CD8-positive, alpha-beta memory T cell (primary cell): Measurements from ENCODE around the gene APOL3. TPM values are rescaled to one million over a fixed set of nuclear protein-coding genes. Genes with fewer than 3 reads are reported as not detected.
A peak's percentile ranks its signal among the peaks of the same experiment; 100 is the strongest.
"Not testable (repeated sequence)": the region's sequence is repeated elsewhere in the genome, so short reads cannot be mapped to it uniquely, and the experiment has no call there.

Experiments
- CTCF ChIA-PET: fragments of 350-600 bp; sonication (Branson Sonifier 250); formaldehyde crosslinking; loops from one replicate; lab custom pipeline; 2021; ENCODE audit warnings: antibody characterized with exemption; lab: Charles Lee
- POLR2A ChIA-PET: fragments of 350-600 bp; sonication (Branson Sonifier 250); formaldehyde crosslinking; loops from one replicate; lab custom pipeline; 2021; ENCODE audit warnings: antibody characterized with exemption; lab: Charles Lee
- DNase-seq, 5 donors: peaks; one replicate each; pipeline versions ENCODE4 v3.0.0 to v3.0.0-alpha.2; 2020 to 2022; ENCODE audit warnings: mixed read lengths in 1 of 5
- H3K27ac ChIP-seq: one replicate; pipeline ENCODE4 v1.7.0; 2013; ENCODE audit warnings: low read depth, mild to moderate bottlenecking, low read length, moderate library complexity
- H3K27me3 ChIP-seq: 2 replicates; pipeline ENCODE4 v1.7.0; 2013; ENCODE audit warnings: low read length, mild to moderate bottlenecking; ENCODE audit not compliant: insufficient read depth, poor library complexity, severe bottlenecking
- H3K36me3 ChIP-seq: 2 replicates; pipeline ENCODE4 v1.7.0; 2013; ENCODE audit warnings: mild to moderate bottlenecking, low read length, moderate library complexity; ENCODE audit not compliant: insufficient read depth
- H3K4me1 ChIP-seq: 2 replicates; pipeline ENCODE4 v1.7.0; 2013; ENCODE audit warnings: mild to moderate bottlenecking, low read length, moderate library complexity; ENCODE audit not compliant: insufficient read depth
- H3K4me3 ChIP-seq: 2 replicates; pipeline ENCODE4 v1.7.0; 2013; ENCODE audit warnings: mild to moderate bottlenecking, low read length
- H3K9me3 ChIP-seq: 2 replicates; pipeline ENCODE4 v1.7.0; 2013; ENCODE audit warnings: mild to moderate bottlenecking, low read length
- H3K27ac Mint-ChIP-seq, 8 donors: one replicate each; pipeline ENCODE4 v1.8.0; 2020 to 2021; ENCODE audit warnings: mixed read lengths in 8 of 8, mild to moderate bottlenecking in 6 of 8, inconsistent platforms in 3 of 8, moderate library complexity in 3 of 8
- H3K27me3 Mint-ChIP-seq, 2 donors: one replicate each; pipeline ENCODE4 v1.8.0; 2020 to 2021; ENCODE audit warnings: mixed read lengths in 2 of 2, mild to moderate bottlenecking in 1 of 2, moderate library complexity in 1 of 2
- H3K36me3 Mint-ChIP-seq, 3 donors: one replicate each; pipeline ENCODE4 v1.8.0; 2020 to 2021; ENCODE audit warnings: mixed read lengths in 3 of 3, inconsistent platforms in 1 of 3, mild to moderate bottlenecking in 1 of 3
- H3K4me1 Mint-ChIP-seq, 3 donors: one replicate each; pipeline ENCODE4 v1.8.0; 2020 to 2021; ENCODE audit warnings: mixed read lengths in 3 of 3, inconsistent platforms in 1 of 3, mild to moderate bottlenecking in 1 of 3
- H3K4me3 Mint-ChIP-seq, 7 donors: one replicate each; pipeline ENCODE4 v1.8.0; 2020 to 2021; ENCODE audit warnings: mixed read lengths in 7 of 7, mild to moderate bottlenecking in 6 of 7, moderate library complexity in 4 of 7, inconsistent platforms in 2 of 7
- H3K9me3 Mint-ChIP-seq, 5 donors: one replicate each; pipeline ENCODE4 v1.8.0; 2020 to 2022; ENCODE audit warnings: mixed read lengths in 5 of 5, mild to moderate bottlenecking in 3 of 5, moderate library complexity in 2 of 5, inconsistent platforms in 1 of 5
- polyA plus RNA-seq: library from polyadenylated mRNA; unstranded; fragments of 300-500 nt; fragmentation: Illumina TruSeq; gene quantifications from one replicate; pipeline ENCODE4 v1.2.3, GENCODE V29; 2021
- total RNA-seq, 2 experiments: library from RNA; stranded (reverse); gene quantifications; one replicate each; pipeline ENCODE4 v1.2.3, GENCODE V29; 2021

APOL3 gene
- total and polyA plus RNA-seq, 3 experiments from 2014 or later = 43.1 to 102 (median 48.3) TPM

DNA sequence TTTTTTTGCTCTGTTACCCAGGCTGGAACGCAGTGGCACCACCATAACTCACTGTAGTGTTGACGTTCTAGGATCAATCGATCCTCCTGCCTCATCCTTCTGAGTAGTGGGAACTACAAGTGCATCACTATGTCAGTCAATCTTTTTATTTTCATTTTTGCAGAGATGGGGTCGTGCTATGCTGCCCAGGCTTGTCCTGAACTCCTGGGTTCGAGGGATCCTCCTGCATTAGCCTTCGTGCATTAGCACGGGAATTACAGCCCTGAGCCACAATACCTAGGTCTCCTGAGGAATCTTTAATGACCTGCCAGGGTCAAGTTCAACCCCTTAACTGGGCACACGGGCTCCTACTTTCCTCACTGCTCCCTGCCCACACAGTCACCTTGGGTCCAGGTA, 4.4 kb downstream of the APOL3 start:
- peaks cover 21 to 87% (median 28%) of the 10 kb centered on the region in 3 donors for H3K36me3 Mint-ChIP-seq
- Histone ChIP-seq H3K9me3 (no peaks in the 10 kb centered on the region), H3K27ac (peak overlapping the region; percentile 71), H3K4me3 (peak overlapping the region; percentile 66), H3K36me3 (peaks cover 12% of the 10 kb centered on the region), H3K4me1 (peaks cover 86% of the 10 kb centered on the region), H3K27me3 (no peaks in the 10 kb centered on the region)
- H3K9me3 Mint-ChIP-seq = peaks cover 0 to 2% (median 0%) of the 10 kb centered on the region in 5 donors
- ChIA-PET POLR2A (interaction anchor here (1.2 kb wide), 1 partner anchor 83 kb away, joined by 4 read pairs; the partner anchor contains the start of gene APOL2), CTCF (no interaction called here)
- no peak for DNase-seq
- H3K27me3 Mint-ChIP-seq = no peaks in the 10 kb centered on the region
- peak overlapping the region; percentile 91 to 99 (median 96) for H3K4me3 Mint-ChIP-seq
- H3K4me1 Mint-ChIP-seq = peaks cover 92 to 96% (median 94%) of the 10 kb centered on the region in 3 donors
- peak overlapping the region; percentile 93 to 100 (median 98) for H3K27ac Mint-ChIP-seq

DNA sequence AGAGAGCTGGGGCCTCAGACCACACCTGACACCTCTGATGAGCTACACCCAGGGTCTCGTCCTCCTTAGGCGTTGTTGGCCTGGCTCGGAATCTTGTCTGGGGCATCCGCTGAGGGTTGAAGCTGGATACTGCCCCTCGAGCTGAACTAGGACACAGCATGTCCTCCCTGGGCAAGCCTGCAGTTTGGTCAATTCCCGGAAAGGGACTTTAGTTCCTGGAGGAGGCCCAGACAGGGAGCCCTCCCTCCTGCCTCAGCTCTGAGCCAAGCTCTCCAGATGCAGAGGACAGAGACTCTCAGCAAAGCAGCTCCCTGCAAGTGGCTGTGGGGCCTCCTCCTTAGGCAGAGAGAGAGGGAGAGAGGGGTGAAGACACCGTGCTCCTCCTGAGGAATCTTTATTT, 4.9 kb downstream of the APOL3 start:
- Mint-ChIP-seq H3K4me1 (peaks cover 92 to 96% (median 94%) of the 10 kb centered on the region in 3 donors), H3K36me3 (peaks cover 21 to 91% (median 28%) of the 10 kb centered on the region in 3 donors), H3K9me3 (peaks cover 0 to 2% (median 0%) of the 10 kb centered on the region in 5 donors), H3K4me3 (peak overlapping the region; percentile 91 to 99 (median 96)), H3K27ac (peak overlapping the region; percentile 93 to 100 (median 98)), H3K27me3 (no peaks in the 10 kb centered on the region)
- ChIA-PET POLR2A (no interaction called here), CTCF (interaction anchor here (1.9 kb wide), 1 partner anchor 9 kb away, joined by 4 read pairs; no protein-coding TSS in a partner anchor)
- DNase-seq = no peak
- peaks cover 86% of the 10 kb centered on the region for H3K4me1 ChIP-seq
- peaks cover 12% of the 10 kb centered on the region for H3K36me3 ChIP-seq
- H3K27ac ChIP-seq = no peak overlapping the region
- no peaks in the 10 kb centered on the region for H3K27me3 ChIP-seq
- no peaks in the 10 kb centered on the region for H3K9me3 ChIP-seq
- H3K4me3 ChIP-seq = peak overlapping the region; percentile 66

DNA sequence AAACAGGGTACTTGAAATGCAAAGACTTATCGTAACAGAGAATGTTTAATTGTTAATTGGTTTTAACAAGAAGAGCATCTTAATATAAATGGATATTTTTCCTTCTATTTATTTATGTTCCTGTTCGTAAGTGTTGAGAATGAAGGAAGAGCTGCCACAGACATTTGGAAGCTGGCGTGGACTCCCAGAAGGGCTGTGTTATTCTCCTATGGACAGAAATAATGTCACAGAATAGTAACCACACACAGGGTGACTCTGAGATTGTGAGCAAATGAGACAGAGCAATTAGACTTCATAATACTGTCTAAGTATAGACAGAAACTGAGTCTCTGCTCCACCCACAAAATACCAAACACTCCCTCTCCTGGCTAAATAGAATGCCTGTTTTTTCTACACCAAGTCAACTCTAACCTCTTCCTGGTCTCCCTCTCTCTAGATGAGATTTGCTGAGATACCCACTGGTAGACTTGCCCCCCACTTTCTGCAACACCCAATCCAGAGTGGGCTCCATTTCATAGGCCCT, 6.1 kb downstream of the APOL3 start:
- Mint-ChIP-seq H3K27me3 (no peaks in the 10 kb centered on the region), H3K36me3 (peaks cover 23 to 90% (median 33%) of the 10 kb centered on the region in 3 donors), H3K4me3 (peak overlapping the region; percentile 91 to 99 (median 96)), H3K4me1 (peaks cover 94 to 98% (median 98%) of the 10 kb centered on the region in 3 donors), H3K9me3 (peaks cover 0 to 2% (median 0%) of the 10 kb centered on the region in 5 donors), H3K27ac (peak overlapping the region; percentile 93 to 100 (median 98))
- H3K4me3 ChIP-seq = no peak overlapping the region
- no peak for DNase-seq
- ChIA-PET CTCF (interaction anchor here (1.9 to 2.7 kb wide), 2 partner anchors 10 to 27 kb away, joined by 4 to 14 read pairs; no protein-coding TSS in a partner anchor), POLR2A (no interaction called here)
- H3K27ac ChIP-seq = no peak overlapping the region
- no peaks in the 10 kb centered on the region for H3K27me3 ChIP-seq
- no peaks in the 10 kb centered on the region for H3K9me3 ChIP-seq
- H3K36me3 ChIP-seq = peaks cover 22% of the 10 kb centered on the region
- H3K4me1 ChIP-seq = peaks cover 92% of the 10 kb centered on the region

DNA sequence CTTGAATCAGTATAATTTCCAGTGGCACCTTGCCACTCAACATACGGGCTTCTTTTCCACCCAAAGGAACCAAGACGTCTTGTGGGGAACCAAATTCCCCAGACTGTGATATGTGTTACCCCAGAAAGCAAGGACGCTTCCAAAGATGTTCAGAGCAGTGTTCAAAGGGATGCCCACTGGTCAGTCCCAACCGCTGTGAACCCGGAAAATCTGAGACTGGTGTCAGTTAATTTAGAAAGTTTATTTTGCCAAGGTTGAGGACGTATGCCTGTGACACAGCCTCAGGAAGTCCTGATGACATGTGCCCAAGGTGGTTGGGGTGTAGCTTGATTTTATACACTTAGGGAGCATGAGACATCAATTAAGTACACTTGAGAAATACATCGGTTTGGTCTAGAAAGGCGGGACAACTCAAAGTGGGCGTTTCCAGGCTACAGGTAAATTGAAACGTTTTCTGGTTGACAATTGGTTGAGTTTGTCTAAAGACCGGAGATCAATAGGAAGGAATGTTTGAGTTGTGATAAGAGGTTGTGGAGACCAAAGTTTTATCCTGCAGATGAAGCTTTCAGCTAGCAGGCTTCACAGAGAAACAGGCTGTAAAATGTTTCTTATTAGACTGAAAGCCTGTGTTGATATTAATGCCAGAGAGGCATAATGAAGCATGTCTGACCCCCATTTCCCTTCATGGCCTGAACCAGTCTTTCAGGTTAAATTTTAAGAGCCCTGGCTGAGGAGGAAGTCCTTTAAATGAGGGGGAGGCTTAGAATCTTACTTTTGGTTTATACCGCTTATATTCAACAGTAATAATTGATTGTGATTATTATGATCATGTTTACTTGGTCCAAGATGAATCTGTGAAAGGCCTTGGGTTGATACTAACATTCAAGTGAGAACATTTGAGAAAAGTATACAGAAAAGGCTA, 6.8 kb downstream of the APOL3 start:
- peaks cover 0 to 2% (median 0%) of the 10 kb centered on the region in 5 donors for H3K9me3 Mint-ChIP-seq
- Histone ChIP-seq H3K27ac (no peak overlapping the region), H3K4me1 (peaks cover 89% of the 10 kb centered on the region), H3K27me3 (no peaks in the 10 kb centered on the region), H3K4me3 (no peak overlapping the region), H3K36me3 (peaks cover 28% of the 10 kb centered on the region), H3K9me3 (no peaks in the 10 kb centered on the region)
- peaks cover 93 to 98% (median 94%) of the 10 kb centered on the region in 3 donors for H3K4me1 Mint-ChIP-seq
- H3K27ac Mint-ChIP-seq = peak overlapping the region; percentile 86 to 100 (median 98)
- ChIA-PET CTCF (interaction anchor here (0.9 to 2.7 kb wide), 3 partner anchors 9 to 27 kb away, joined by 3 to 14 read pairs (median 4); no protein-coding TSS in a partner anchor), POLR2A (no interaction called here)
- no peak for DNase-seq
- peaks cover 25 to 90% (median 26%) of the 10 kb centered on the region in 3 donors for H3K36me3 Mint-ChIP-seq
- no peaks in the 10 kb centered on the region for H3K27me3 Mint-ChIP-seq
- H3K4me3 Mint-ChIP-seq = peak overlapping the region; percentile 34 to 99 (median 95)

DNA sequence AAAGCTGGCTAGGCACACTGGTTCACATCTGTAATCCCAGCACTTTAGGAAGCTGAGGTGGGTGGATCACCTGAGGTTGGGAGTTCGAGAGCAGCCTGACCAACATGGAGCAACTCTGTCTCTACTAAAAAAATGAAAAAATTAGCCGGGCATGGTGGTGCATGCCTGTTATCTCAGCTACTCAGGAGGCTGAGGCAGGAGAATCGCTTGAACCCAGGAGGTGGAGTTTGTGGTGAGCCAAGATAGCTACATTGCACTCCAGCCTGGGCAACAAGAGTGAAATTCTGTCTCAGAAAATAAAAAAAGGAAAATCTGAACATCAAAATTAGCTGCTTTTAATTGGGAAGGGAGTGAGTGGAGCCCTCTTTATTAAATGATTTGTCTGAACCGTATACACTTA, 7.7 kb downstream of the APOL3 start:
- H3K4me3 ChIP-seq, H3K27ac ChIP-seq, H3K9me3 ChIP-seq, DNase-seq, H3K9me3 Mint-ChIP-seq, H3K27me3 ChIP-seq, H3K27me3 Mint-ChIP-seq: not testable (repeated sequence)
- peak overlapping the region in 7 of 8 donors; percentile 45 to 100 (median 98) for H3K27ac Mint-ChIP-seq
- H3K36me3 Mint-ChIP-seq = peaks cover 24 to 91% (median 26%) of the 10 kb centered on the region in 3 donors
- Histone ChIP-seq H3K4me1 (peaks cover 82% of the 10 kb centered on the region), H3K36me3 (peaks cover 35% of the 10 kb centered on the region)
- H3K4me3 Mint-ChIP-seq = peak overlapping the region; percentile 52 to 96 (median 62)
- ChIA-PET POLR2A (interaction anchor here (0.6 to 0.9 kb wide), 2 partner anchors 23 to 225 kb away, joined by 3 read pairs; no protein-coding TSS in a partner anchor), CTCF (interaction anchor here (0.9 to 2.7 kb wide), 4 partner anchors 8 to 33 kb away, joined by 3 to 14 read pairs (median 4); partner anchors contain the start of gene APOL3)
- peaks cover 91 to 98% (median 92%) of the 10 kb centered on the region in 3 donors for H3K4me1 Mint-ChIP-seq

DNA sequence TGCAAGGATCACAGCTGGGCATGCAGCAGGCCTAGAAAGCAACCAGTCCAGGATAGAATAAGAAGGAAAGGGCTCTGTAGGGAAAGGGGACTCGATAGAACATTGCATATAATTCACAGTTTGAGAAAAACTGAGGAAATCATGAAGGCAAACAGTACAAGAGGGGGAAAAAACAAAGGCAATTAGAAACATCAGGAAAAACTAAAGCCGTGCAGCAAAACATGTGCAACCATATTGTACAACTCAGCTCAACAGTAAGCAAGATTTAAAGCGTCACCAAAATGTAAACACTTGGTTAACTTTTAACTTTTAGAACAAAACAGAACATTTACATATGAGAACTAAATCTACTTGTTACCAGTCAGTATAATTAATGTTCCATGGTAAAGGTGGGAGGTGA, 8.5 kb downstream of the APOL3 start:
- Histone ChIP-seq H3K27me3 (no peaks in the 10 kb centered on the region), H3K36me3 (peaks cover 42% of the 10 kb centered on the region), H3K9me3 (no peaks in the 10 kb centered on the region), H3K4me3 (no peak overlapping the region), H3K27ac (no peak overlapping the region), H3K4me1 (peaks cover 75% of the 10 kb centered on the region)
- H3K27me3 Mint-ChIP-seq = no peaks in the 10 kb centered on the region
- peaks cover 22 to 93% (median 25%) of the 10 kb centered on the region in 3 donors for H3K36me3 Mint-ChIP-seq
- H3K27ac Mint-ChIP-seq = peak overlapping the region; percentile 64 to 100 (median 96)
- POLR2A ChIA-PET = interaction anchor here (0.9 kb wide), 1 partner anchor 23 kb away, joined by 3 read pairs; no protein-coding TSS in a partner anchor
- no peak for DNase-seq
- CTCF ChIA-PET = interaction anchor here (1.5 to 2.7 kb wide), 3 partner anchors 9 to 34 kb away, joined by 4 to 14 read pairs (median 5); partner anchors contain the start of gene APOL3
- H3K9me3 Mint-ChIP-seq = peaks cover 0 to 2% (median 0%) of the 10 kb centered on the region in 5 donors
- peaks cover 86 to 99% (median 88%) of the 10 kb centered on the region in 3 donors for H3K4me1 Mint-ChIP-seq
- peak overlapping the region in 6 of 7 donors; percentile 44 to 66 (median 60) for H3K4me3 Mint-ChIP-seq

DNA sequence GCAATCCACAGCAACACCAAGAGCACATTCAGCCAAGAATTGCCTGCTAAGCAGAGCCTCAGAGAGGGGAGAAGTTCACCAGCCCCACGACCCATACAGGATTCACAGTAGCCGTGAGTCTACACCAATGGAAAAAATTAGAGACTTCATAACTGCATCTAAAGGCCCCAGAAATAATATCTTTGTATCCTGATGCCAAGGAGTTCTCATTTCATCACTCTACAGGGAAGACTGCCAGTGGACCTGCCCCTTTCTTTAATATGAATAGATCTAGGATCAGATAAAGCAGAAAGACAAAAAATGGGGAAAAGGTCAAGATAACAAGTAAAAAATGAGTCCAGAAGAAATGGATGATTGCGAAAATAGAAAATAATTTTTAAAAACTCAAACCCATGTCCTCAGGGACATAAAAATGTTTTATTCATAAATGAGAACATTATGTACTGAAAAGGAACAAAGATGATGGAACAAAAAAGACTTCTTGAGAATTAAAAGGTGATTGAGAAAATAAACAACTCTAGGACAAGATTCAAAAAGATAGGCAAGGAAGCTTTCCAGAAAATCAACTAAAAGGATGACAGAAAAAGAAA, 9.5 kb downstream of the APOL3 start:
- POLR2A ChIA-PET = no interaction called here

More for the DNA sequence above, 9.5 kb downstream of the APOL3 start:
- Mint-ChIP-seq H3K27ac (peak overlapping the region; percentile 64 to 100 (median 92)), H3K4me3 (peak overlapping the region; percentile 20 to 66 (median 60)), H3K4me1 (peaks cover 81 to 96% (median 82%) of the 10 kb centered on the region in 3 donors), H3K9me3 (peaks cover 0 to 2% (median 0%) of the 10 kb centered on the region in 5 donors), H3K36me3 (peaks cover 17 to 92% (median 23%) of the 10 kb centered on the region in 3 donors), H3K27me3 (no peaks in the 10 kb centered on the region)
- no peak overlapping the region for H3K4me3 ChIP-seq
- CTCF ChIA-PET = no interaction called here
- H3K4me1 ChIP-seq = peaks cover 68% of the 10 kb centered on the region
- no peaks in the 10 kb centered on the region for H3K9me3 ChIP-seq
- no peak for DNase-seq
- H3K36me3 ChIP-seq = peaks cover 46% of the 10 kb centered on the region
- H3K27ac ChIP-seq = no peak overlapping the region
- no peaks in the 10 kb centered on the region for H3K27me3 ChIP-seq
